Measurements from ENCODE around the gene ABCB11. TPM values are rescaled to one million over a fixed set of nuclear protein-coding genes. Genes with fewer than 3 reads are reported as not detected.
A peak's percentile ranks its signal among the peaks of the same experiment; 100 is the strongest.
"Not testable (repeated sequence)": the region's sequence is repeated elsewhere in the genome, so short reads cannot be mapped to it uniquely, and the experiment has no call there.

ABCB11 gene
- total and polyA plus RNA-seq, 8 donors: 0.18 to 0.58 TPM; not detected in 6

GRCh38 chr2:168939061-168939460, 92.1 kb downstream of the ABCB11 start:
- no peaks in the 10 kb centered on the region for H3K27me3 ChIP-seq
- intact Hi-C loops (cut with DNase I; ENCODE audit: low total_unique reads): no loop called here
- TF ChIP-seq POLR2A (IDR thresholded peaks at IDR 0.05) (no peak), EP300 (IDR thresholded peaks at IDR 0.05) (no peak), CTCF (IDR thresholded peaks at IDR 0.05) (no peak), POLR2AphosphoS5 (IDR thresholded peaks at IDR 0.05) (no peak)
- no peak for DNase-seq
- H3K27ac ChIP-seq: no peak overlapping the region
- WGBS, 5 donors: 92 to 100% (median 97%) methylated on average over 1 of the region's 1 CpG
- no peak overlapping the region for H3K4me3 ChIP-seq
- no peaks in the 10 kb centered on the region for H3K36me3 ChIP-seq
- H3K9me3 ChIP-seq: no peaks in the 10 kb centered on the region
- H3K4me1 ChIP-seq: no peaks in the 10 kb centered on the region

GRCh38 chr2:168935810-168936581, 95.1 kb downstream of the ABCB11 start:
- Histone ChIP-seq H3K36me3 (no peaks in the 10 kb centered on the region), H3K27ac (no peak overlapping the region), H3K4me3 (no peak overlapping the region), H3K9me3 (no peaks in the 10 kb centered on the region), H3K27me3 (no peaks in the 10 kb centered on the region), H3K4me1 (no peaks in the 10 kb centered on the region)
- no peak for TF ChIP-seq CTCF (IDR thresholded peaks at IDR 0.05)
- no peak for TF ChIP-seq EP300 (IDR thresholded peaks at IDR 0.05)
- no peak for DNase-seq
- 80 to 85% (median 82%) methylated on average over 14 of the region's 14 CpGs for WGBS, 5 donors
- intact Hi-C loops (cut with DNase I; ENCODE audit: low total_unique reads): no loop called here

- DNase-seq: no peak
- H3K27ac ChIP-seq: no peak overlapping the region
- TF ChIP-seq CTCF (IDR thresholded peaks at IDR 0.05) (no peak), EP300 (IDR thresholded peaks at IDR 0.05) (no peak), POLR2A (IDR thresholded peaks at IDR 0.05) (no peak), POLR2AphosphoS5 (IDR thresholded peaks at IDR 0.05) (no peak)
- intact Hi-C loops (cut with DNase I; ENCODE audit: low total_unique reads): no loop called here
- H3K9me3 ChIP-seq: no peaks in the 10 kb centered on the region
- WGBS, 5 donors: 91 to 98% (median 95%) methylated on average over 2 of the region's 2 CpGs
- no peaks in the 10 kb centered on the region for H3K4me1 ChIP-seq
- no peaks in the 10 kb centered on the region for H3K36me3 ChIP-seq
- no peaks in the 10 kb centered on the region for H3K27me3 ChIP-seq
- no peak overlapping the region for H3K4me3 ChIP-seq
Observed at GRCh38 chr2:168934826-168935225, 96.3 kb downstream of the ABCB11 start.

- H3K4me1 ChIP-seq; DNase-seq; H3K4me3 ChIP-seq; intact Hi-C loops (cut with DNase I; ENCODE audit: low total_unique reads); H3K27ac ChIP-seq; H3K27me3 ChIP-seq; H3K9me3 ChIP-seq; H3K36me3 ChIP-seq: not testable (repeated sequence)
- 92 to 98% (median 97%) methylated on average over 4 of the region's 4 CpGs for WGBS, 5 donors
Observed at GRCh38 chr2:168932174-168932573, 99.0 kb downstream of the ABCB11 start.

- no peaks in the 10 kb centered on the region for H3K9me3 ChIP-seq
- peak in 1 of 2 donors; percentile 37 for DNase-seq
- intact Hi-C loops (cut with DNase I; ENCODE audit: low total_unique reads): no loop called here
- H3K27me3 ChIP-seq: no peaks in the 10 kb centered on the region
- H3K27ac ChIP-seq: no peak overlapping the region
- whole genome bisulfite sequencing, 5 donors: 17 to 46% (median 33%) methylated on average over 1 of the region's 1 CpG
- H3K4me1 ChIP-seq: no peaks in the 10 kb centered on the region
- H3K4me3 ChIP-seq: no peak overlapping the region
- TF ChIP-seq CTCF (IDR thresholded peaks at IDR 0.05) (no peak), POLR2A (IDR thresholded peaks at IDR 0.05) (no peak), POLR2AphosphoS5 (IDR thresholded peaks at IDR 0.05) (no peak), EP300 (IDR thresholded peaks at IDR 0.05) (no peak)
- H3K36me3 ChIP-seq: no peaks in the 10 kb centered on the region
Observed at GRCh38 chr2:168930242-168930641, 100.9 kb downstream of the ABCB11 start.

Measured in stomach (tissue), 9 donors.